Embryonic facial prominence (tissue), 1 donor: ENCODE results near the gene DGUOK.
"Not testable (repeated sequence)": the region's sequence is repeated elsewhere in the genome, so short reads cannot be mapped to it uniquely, and the experiment has no call there.

Experiments
- DNase-seq: peaks from one replicate; pipeline ENCODE4 v3.0.0-alpha.2; 2016; ENCODE audit errors: extremely low spot score

The DGUOK gene

DNA sequence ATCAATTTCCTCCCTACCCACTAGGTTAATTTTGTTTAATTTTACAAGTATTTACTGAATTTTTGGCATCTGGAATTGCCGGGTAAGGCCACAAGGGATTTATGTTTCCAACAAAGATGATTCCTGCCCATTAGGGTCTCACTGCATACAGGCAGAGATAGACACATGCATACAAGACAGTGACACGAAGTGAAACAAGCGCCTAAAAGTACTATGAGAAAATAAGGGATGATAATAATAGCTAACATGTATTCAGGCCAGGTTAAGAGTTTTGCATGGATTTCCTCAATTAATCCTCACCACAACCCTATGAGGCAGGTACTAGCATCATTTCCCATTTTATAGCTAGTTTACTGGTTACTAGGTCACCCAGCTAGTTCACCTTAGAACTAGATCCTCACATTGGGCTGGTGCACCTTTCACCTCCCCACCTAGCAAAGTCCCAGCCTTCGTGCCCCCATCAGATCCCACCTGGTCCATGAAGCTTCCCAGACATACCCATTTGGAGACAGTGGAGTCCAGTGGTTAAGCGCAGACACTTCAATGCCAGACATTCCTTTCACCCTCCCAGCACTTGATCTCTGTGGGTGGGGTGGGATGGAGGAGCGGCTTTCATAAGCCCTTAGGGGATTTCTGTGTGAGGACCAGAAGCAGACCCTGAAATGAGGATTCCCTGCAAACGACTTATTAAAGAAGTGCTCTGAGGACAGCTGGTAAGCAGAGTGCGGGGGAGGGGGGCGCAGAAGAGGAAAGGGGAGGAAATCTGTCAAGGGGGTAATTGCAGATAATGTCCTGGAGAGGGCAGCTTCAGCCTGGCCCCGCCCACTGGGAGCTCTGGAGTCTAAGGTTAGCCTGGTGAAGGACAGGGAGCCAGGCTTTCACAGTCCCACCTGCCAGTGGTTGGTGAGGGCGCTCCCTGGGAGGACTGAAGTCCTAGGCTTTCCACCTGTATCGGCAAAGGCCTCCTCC, 5.8 kb upstream of the DGUOK start:
- DNase-seq = no peak

DNA sequence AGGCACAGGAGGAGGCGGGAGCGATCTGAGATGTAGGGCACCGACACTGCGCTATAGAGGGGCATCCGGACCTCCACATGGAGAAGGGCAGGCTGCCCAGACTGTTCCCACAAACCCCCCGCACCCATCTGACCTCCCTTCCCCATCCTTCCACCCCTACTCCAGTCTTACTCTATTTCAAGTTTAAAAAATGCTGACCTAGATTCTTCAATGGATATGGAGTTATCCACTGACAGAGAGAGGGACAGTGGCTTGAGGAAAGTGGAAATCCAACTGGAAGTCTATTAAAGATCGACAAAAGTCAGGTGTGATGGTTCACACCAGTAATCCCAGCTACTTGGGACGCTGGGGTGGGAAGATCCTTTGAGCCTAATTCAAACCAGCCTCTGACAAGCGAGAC, 5.1 kb upstream of the DGUOK start:
- no peak for DNase-seq

DNA sequence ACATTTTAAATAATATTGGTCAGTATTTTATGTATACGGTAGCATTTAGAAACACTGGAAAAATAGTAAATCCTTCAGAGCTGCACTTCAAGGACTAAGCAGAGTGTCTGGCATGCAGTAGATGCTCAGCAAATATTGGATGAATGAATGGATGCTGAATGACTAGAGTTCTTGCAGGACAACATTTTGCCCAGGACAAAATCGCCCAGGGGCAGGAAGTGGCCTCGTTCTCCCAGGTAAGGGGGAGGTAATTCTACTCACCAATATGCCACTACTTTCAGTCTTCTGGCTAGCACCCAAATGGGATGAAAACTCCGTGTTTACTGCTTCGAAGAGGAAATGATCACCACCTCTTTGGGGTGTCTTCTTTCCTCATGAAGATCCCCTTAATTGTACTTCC, 4.0 kb upstream of the DGUOK start:
- no peak for DNase-seq

DNA sequence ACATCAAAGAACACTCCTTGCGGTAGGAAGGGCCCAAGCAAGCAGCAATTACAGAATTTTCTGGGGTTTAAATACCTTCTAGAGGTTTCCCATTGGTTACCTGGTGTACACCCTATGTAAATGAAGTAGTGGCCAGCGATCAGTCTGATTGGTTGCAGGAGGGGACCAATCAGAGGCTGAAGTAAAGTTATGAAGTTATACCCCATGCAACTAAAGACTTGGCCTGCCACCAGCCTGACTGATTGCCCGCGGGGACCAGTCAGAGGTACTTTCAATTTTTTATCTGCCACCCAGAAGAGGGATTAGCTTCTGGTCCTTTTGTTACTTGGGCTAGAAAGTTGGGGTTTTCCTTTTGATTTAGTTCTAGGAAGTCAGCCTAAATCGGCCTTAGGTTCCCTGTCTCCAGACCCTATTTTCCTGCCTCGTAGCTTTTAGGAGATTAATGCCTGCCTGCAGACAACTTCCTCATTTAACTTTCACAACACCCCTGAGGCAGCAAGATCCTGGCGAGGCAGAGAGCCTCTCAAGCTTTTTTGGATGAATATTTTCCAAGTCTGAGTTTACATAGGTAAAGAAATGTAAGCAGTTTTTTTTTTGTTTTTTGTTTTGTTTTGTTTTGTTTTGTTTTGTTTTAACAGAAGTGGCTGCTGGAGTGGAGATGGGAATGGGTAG, 1.5 kb upstream of the DGUOK start:
- no peak for DNase-seq

DNA sequence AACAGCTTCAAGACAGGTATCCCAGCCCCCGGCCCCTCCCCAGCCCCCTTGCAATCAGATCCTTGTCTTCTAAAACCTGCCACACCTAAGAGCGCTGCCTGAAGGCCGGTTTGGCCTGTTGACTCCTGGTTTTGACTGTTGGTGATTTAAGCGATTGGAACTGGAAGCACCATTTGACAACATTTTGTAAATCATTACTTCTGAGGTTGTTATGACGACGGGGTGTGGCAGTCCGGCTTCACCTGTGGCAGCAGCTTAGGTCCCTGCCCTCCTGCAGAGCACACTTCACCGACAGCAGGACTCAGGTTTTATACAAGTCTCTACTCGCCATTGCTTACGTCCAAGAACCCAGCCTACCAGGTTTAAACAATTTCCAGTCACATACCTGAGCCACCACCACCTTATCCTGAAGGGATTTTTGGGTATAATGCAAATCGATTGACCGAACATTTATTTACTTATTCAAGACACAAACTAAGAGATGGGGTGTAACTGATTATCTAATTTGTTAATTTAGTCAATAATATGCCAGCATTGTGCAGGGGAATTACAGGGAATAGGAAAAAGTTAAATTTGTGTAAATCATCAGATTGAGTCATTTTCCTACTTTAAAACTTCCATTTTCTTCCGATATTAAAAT, 707 bp upstream of the DGUOK start:
- DNase-seq = no peak

DNA sequence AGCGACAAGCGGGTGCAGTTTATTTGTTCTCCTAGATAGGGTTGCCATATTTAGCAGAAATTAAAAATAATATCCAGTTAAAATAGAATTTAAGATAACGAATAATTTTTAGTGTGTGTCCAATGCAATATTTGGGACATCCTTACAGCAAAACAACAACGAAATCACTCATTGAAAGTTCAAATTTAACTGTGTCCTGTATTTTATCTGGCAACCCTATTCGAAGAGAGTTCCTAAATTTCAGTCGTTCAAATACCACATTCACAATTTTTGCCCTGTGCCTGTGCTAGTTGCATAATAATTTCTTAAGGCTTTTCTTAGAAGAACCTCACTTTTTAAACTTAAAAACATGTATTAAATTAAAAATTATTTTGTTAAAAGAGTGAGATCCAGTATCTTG, 664 bp downstream of the DGUOK start:
- DNase-seq = no peak

DNA sequence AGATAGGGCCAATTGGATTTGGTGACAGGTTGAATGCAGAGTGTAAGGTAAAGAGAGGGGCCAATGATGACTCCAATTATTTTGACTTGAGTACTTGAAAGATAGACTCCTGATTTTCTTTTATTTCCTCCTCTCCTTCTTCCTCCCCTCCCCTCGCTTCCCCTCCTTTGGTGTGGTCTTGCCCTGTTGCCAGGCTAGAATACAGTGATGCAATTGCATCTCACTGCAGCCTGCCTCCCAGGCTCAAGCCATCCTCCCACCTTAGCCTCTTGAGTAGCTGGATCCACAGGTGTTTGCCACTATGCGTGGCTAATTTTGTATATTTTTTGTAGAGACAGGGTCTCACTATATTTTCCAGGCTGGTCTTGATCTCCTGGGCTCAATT, 2.3 kb downstream of the DGUOK start:
- DNase-seq = no peak

DNA sequence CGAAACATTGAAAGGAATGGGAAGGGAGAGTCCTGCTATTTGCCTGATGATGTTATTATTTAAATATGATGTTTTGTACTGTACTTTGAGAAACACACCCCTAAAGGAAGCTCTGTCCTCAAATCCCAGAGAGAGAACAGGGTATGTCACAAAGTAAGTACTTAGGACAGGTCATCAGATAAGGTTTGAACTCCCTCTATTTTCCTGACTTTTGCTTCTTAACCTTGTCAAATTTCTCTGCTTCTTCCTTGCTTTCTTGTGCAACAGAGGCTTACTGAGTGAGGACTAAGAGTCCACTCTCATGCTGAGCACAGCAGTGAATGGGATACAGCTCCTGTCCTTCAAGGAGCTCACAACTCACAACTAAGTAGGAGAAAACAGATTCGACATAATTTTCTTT, 3.7 kb downstream of the DGUOK start:
- DNase-seq = no peak

DNA sequence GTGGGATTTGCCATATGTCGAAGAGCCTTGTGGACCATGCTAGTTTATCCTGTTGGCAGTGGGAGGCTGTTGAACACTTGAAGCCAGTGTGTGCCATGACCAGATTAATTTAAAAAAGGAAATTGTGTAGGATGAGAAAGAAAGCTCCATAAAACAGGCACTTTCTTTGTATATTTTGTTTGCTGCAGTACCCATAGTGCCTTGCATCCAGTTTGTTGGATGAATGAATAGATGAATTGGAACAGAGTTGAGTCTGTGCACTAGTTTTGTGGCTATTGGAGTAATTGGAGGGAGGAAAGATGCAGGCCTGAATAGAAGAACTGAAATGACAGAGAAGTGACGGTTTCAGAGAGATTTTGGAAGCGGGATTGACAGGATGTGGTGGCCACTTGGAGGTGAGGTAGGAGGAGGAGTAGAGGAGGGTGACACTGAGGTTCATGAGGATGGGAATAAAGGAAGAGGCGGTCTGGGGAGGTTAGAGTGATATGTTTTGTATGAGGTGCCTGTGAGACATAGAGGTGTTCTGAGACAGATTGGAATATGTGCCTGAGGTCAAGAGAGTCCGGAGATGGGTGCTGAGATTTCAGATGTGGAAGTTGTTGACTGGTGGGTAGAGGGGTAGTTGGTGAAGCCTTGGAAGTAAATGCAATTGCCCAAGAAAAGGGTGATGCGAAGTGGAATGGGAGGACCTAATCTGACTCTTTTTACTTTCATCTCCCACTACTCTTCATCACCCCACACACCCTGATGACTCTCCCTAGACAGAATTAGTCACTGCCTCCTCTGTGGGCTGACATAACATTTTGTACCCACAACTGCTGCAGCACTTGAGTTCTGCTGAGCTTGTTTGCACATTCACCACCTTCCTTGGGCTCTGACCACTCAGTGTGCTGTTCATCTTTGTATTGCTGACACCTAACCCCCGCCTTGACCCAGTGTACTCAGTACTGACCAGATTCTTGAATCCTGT, 5.1 kb downstream of the DGUOK start:
- DNase-seq = no peak

DNA sequence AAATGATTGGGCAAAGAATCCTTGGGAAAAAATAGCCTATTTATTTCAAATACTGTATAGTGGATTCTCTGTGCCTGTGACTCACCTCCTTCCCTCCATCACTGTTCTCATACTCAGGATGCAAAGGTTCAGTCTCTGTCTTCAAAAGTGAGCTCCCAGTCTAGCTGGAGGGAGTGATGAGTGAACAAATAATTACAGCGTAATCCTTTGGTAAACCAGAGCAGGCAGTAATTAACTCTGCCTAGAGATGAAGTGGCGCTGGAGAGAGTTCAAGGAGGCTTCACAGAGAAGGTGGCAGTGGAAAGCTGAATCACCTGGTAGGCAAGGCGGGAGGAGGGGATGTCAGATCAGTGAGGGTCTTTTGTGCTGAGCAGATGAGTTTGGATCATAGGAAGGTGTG, 6.5 kb downstream of the DGUOK start:
- no peak for DNase-seq

DNA sequence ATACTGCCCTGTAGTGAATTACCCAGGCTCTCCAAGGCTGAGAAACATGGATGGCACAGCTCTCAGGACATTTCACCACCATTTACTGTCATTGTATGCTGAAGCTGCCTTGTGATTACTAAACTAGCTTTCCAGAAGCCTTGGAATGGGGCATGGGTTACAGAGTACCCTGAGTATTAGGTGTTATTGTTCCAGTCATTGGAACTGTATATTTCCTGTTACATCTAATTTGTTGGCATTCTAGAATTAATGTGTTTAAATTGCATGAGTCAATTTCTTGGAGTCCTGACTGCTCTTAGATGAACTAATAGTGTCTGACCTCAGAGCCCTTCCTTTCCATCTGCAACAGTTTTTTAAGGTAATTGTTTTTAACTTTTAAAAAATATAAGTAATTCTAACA, 9.0 kb downstream of the DGUOK start:
- no peak for DNase-seq

DNA sequence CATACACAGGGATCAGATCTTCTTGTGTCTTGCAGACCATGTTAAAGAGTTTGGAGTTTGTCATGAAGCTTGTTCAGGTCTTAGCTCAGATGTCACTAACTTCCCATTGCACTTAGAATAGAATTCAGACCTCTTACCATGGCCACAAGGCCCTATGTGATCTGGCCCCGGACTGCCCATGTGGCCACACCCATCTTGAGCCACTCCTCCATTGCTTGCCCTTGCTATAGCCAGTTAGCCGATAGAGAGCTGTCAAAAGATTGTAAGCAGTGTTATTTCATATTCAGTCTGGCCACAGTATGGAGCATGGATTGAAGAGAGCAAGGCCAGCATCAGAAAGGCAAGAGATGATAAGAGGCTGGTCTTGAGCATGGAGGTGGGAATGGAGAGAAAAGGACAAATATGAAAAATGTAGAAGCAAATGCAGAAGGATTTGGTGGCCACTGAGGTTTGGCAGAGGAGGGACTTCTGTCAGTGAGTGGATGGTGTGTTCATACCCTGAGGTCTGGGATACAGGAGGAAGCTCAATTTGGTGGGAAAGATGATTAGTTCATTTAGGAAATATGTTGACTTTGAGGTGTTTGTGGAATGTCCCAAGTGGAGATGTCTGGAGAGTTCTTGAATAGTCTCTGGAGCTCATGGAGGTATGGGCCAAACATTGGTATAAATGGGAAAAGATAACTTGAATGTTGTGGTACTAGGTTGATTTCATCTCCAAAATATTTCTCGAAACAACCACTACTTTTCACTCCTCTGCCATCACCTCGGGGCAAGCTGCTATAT, 10.6 kb downstream of the DGUOK start:
- DNase-seq = no peak

DNA sequence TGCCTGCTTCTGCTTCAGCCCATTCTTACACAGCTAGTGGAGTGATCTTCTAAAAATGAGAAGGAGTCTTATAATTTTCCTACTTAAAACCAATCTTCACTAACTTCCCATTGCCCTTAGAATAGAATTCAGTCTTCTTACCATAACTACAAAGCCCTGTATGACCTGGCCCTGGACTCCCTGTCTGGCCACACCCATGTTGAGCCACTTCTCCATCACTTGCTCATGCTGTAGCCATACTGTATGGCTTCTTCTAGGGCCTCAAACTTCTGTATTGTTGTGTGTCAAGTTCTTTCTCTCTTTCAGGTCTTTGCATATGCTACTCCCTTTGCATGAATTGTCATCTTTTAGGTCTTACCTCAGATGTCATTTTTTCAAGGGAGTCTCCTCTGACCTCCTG, 11.2 kb downstream of the DGUOK start:
- no peak for DNase-seq

DNA sequence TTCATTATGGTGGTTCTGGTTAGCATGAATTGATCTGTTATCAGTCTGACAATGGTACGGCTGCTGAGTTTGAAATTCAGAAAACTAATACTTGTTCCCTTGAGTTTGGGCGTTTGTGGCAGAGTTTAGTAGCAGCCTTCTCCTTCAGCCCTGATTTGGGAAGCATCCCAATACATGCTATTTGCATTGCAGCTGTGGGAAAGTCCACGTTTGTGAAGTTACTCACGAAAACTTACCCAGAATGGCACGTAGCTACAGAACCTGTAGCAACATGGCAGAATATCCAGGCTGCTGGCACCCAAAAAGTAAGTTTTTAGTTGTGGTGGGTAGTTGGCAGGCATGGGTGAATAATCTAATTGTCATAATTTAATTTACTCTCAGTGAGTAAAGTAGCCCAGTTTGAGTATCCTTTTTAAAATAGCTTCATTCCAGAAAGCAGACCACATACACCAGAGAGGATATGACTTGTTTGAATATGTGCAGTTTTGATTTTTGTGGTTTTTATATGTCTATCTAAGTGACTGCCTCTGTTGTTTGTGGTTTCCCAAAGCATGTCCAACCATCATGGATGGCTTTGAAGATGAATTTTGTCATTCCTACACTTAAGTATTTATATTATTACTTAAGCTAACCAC, 12.2 kb downstream of the DGUOK start:
- DNase-seq = no peak

DNA sequence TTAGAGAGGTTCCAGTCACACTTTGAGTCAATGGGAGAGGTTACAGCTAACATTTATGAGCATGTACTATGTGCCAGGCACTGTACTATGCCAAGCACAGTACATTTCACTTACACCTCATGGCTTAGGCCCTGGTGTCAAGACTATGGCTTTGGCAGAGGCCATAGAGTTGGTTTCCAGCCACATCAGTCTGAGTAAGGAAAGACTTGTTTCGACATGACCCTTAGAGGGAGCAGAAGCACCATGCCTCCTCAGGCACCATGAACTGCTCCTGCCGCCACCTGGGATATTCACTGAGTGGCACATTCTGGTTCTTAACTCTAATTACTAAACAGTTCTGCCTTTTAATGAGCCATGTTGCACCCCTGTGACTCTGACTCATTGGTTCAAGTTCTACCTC, 12.7 kb downstream of the DGUOK start:
- no peak for DNase-seq

DNA sequence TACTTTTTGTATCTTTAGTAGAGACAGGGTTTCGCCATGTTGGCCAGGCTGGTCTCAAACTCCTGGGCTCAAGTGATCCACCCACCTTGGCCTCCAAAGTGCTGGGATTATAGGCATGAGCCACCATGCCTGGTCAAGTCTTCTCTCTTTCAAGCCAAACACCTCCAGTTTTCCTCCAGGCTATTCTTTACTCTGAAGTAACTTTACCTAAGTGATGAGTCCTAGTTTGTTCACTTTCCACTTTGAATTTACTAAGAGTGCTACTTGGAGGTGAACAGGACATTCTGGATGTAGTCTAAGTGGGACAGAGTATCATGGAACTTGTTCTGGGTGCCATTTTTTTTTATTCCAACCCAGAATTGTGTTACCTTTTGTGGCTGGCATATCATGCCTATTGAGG, 13.4 kb downstream of the DGUOK start:
- not testable (repeated sequence) for DNase-seq

DNA sequence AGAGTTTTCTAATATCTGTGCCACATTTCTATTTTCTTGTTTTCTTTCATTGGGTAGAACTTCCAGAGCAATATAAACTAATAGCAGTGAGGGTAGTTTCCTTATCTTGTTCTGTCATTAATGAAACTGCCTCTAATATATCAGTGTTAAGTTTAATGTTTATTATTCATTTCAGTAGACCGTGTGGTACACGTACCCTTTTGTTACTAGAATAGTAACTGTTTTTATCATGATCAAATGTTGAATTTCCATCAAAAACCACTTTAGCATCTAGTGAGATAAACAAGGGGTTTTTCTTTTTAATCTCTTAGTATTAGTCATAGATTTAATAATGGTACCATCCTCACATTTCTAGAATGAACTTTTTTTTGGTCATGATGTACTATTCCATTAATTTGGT, 16.0 kb downstream of the DGUOK start:
- no peak for DNase-seq

DNA sequence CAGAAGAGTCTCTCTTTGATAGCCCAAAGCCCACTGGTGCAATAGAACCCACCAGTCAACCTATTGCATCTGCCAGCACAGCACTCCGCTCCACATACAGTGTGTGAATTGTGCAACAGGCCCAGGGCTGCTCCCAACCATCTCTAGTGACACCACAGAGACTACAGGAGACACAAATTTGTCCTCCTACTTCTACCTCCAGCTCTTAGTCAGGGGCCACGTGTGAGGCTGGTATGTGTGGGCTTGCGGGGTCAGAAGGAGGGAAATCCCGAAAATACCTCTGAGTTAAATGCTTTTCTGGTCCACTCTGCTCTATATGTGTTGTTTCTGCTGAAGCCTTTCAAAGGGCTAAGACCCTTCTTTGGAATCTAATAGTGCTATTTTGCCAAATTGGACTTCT, 18.0 kb downstream of the DGUOK start:
- no peak for DNase-seq

DNA sequence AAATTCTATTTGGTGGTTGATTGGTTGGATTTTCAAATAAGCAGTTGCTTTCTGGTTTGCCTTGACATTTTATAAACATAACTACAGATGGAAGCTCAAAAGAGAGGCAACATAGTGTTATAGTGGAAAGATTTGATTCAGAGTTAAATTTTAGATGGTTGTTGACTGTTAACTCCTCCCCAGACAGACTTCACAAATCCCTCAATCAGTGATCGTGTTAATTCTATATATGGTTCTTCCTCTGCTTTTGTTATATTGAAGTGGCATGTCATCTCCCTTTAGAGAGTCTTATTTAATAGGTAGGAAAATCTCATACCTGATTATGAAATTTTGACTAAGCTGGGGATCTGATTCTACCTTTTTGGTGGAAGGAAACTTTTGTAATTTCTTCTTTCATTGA, 19.5 kb downstream of the DGUOK start:
- DNase-seq = no peak

DNA sequence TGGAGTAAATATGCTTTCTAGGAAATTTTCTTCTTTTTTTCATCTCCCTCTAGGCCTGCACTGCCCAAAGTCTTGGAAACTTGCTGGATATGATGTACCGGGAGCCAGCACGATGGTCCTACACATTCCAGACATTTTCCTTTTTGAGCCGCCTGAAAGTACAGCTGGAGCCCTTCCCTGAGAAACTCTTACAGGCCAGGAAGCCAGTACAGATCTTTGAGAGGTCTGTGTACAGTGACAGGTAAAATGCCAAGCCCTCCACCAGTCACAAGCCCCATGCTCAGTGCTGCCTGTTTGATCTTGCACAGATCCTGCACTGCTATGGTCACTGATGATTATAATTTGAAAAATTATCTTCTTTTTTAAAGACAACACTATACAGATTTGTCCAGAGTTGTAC, 20.0 kb downstream of the DGUOK start:
- no peak for DNase-seq
